Adrenal gland (tissue), 12 donors: ENCODE measurements around the gene DOCK1. TPM values are rescaled to one million over a fixed set of nuclear protein-coding genes. Genes with fewer than 3 reads are reported as not detected.
"Not testable (repeated sequence)": the region's sequence is repeated elsewhere in the genome, so short reads cannot be mapped to it uniquely, and the experiment has no call there.

Experiments used
- DNase-seq, 7 donors: peaks; one replicate each; pipeline ENCODE4 v3.0.0-alpha.2; 2019 to 2020
- H3K27ac ChIP-seq, 5 donors: fragments of 200-600 bp; sonication (generic) in 4 of 5; 1 replicate in 3 of 5; 2 replicates in 2 of 5; pipeline versions ENCODE4 v1.5.1 to v1.8.0; 2016 to 2020; ENCODE audit warnings: mild to moderate bottlenecking in 1 of 5
- H3K27me3 ChIP-seq: fragments of 200-600 bp; 2 replicates; pipeline ENCODE4 v1.8.0; 2021
- H3K36me3 ChIP-seq, 2 donors: fragments of 200-600 bp; replicated peaks in 1 of 2; 1 replicate in 1 of 2; 2 replicates in 1 of 2; pipeline versions ENCODE4 v1.5.1 to v1.8.0; 2018 to 2022
- H3K4me1 ChIP-seq, 2 donors: fragments of 200-600 bp; replicated peaks in 1 of 2; 1 replicate in 1 of 2; 2 replicates in 1 of 2; pipeline versions ENCODE4 v1.5.1 to v1.8.0; 2018 to 2021
- H3K4me3 ChIP-seq, 4 donors: fragments of 200-600 bp; sonication (generic) in 3 of 4; one replicate each; pipeline ENCODE4 v1.5.1; 2016 to 2018
- H3K9me3 ChIP-seq, 3 donors: fragments of 200-600 bp; sonication (generic) in 1 of 3; replicated peaks in 1 of 3; 1 replicate in 2 of 3; 2 replicates in 1 of 3; pipeline versions ENCODE4 v1.5.1 to v1.8.0; 2016 to 2021
- POLR2A ChIP-seq, 2 donors: fragments of 450-650 bp; IDR thresholded peaks; one replicate each; pipeline ENCODE4 v1.6.1; 2017; ENCODE audit warnings: antibody characterized with exemption in 2 of 2, mild to moderate bottlenecking in 2 of 2, moderate library complexity in 1 of 2
- WGBS, 4 donors: extraction: QIAGEN DNeasy Blood & Tissue Kit in 2 of 4; methylation state at CpG; one replicate each; pipeline versions ENCODE4 v1.1.5 to v1.1.7; 2013 to 2017; 5-methylcytosine and 5-hydroxymethylcytosine counted together
- intact Hi-C, 2 donors: fragments of 100-400 bp; cut with DNase I; formaldehyde crosslinking; loops; one replicate each; pipeline versions ENCODE4 v1.14.1 to v1.15.0; 2022 to 2023
- polyA plus RNA-seq, 3 donors: library from polyadenylated mRNA; stranded (reverse); fragments of 200-250 nt in 2 of 3; fragments of 350-450 nt in 1 of 3; fragmentation: Illumina TruSeq in 1 of 3; extraction: RNeasy Lipid Tissue Mini Kit (QIAGEN cat#74804) in 1 of 3; gene quantifications; one replicate each; pipeline ENCODE4 v1.2.3, GENCODE V29; 2013 to 2014
- total RNA-seq, 9 donors: library from RNA; depleted of rRNA in 4 of 9; stranded (reverse); fragments of >200 nt in 4 of 9; fragments of 120-200 nt in 1 of 9; fragmentation: NEBNext Ultra II Directional in 1 of 9; extraction: Animal tissue kit (Norgen Biotek cat#: 25700) in 1 of 9; gene quantifications; one replicate each; pipeline versions ENCODE4 v1.1.0 to v1.2.4, GENCODE V29; 2013 to 2023
- TF ChIP-seq, protein P1 (sequence below), 6 experiments: fragments of 450-650 bp in 4 of 6; fragments of 200-600 bp in 2 of 6; sonication (generic) in 1 of 6; IDR thresholded peaks; 1 replicate in 5 of 6; 2 replicates in 1 of 6; pipeline versions ENCODE4 v1.5.1 to v1.8.0; 2016 to 2021; ENCODE audit warnings: antibody characterized with exemption in 6 of 6, mild to moderate bottlenecking in 2 of 6, moderate library complexity in 1 of 6
- donor health status: healthy with polysubstance abuse.
- donor health status: Bipolar disorder and iron deficiency.
- donor health status: DM: yes; HTN: yes; CAD: no.
- donor health status: DM: no; HTN: no; CAD: no.
- donor health status: DM: no; HTN: no; CAD: no.
- donor health status: DM: yes; HTN: yes; CAD: no.

Gene DOCK1
- total and polyA plus RNA-seq, 12 donors: 8.1 to 30.4 (median 21.6) TPM

DNA sequence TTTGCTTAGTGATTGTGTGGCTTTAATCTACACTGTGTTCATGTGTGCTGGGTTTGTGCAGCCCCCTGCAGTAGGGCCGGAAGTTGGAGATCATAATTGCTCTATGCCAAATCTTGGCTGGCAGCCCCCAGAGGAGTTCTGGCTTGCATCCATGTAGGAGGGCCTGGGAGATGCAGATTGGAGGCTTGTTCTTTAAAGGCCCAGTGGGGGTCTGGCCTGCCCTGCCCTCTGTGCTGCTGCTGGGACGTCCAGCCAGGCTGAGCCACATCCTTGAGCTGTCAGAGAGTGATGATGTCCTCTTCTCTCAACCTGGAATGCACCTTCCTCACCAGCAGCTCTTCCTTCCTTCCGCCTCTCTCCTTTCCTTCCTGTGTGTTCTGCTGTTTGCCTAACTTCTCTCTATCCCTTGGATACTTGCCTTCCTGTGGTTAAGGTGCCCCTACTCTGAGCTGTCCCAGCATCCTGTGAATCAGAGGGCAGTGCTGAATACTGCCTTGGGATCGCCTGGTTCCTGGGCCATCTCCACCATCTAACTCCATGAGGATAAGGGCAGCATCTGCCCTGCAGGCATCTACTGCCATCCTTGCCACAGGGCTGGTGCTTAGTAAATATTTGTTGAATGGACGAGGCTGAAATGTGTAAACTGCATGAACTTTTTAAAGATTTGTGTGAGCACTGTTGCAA, 30.2 kb downstream of the DOCK1 start:
- no peaks in the 10 kb centered on the region for H3K27me3 ChIP-seq
- H3K9me3 ChIP-seq: no peaks in the 10 kb centered on the region
- no peak for DNase-seq
- WGBS, 4 donors: 61 to 73% (median 65%) methylated on average over 5 of the region's 5 CpGs
- peaks cover 0 to 8% of the 10 kb centered on the region in 2 donors for H3K4me1 ChIP-seq
- H3K27ac ChIP-seq: no peak overlapping the region
- intact Hi-C loops: no loop called here
- TF ChIP-seq POLR2A (IDR thresholded peaks at IDR 0.05): no peak
- TF ChIP-seq, protein P1, sequence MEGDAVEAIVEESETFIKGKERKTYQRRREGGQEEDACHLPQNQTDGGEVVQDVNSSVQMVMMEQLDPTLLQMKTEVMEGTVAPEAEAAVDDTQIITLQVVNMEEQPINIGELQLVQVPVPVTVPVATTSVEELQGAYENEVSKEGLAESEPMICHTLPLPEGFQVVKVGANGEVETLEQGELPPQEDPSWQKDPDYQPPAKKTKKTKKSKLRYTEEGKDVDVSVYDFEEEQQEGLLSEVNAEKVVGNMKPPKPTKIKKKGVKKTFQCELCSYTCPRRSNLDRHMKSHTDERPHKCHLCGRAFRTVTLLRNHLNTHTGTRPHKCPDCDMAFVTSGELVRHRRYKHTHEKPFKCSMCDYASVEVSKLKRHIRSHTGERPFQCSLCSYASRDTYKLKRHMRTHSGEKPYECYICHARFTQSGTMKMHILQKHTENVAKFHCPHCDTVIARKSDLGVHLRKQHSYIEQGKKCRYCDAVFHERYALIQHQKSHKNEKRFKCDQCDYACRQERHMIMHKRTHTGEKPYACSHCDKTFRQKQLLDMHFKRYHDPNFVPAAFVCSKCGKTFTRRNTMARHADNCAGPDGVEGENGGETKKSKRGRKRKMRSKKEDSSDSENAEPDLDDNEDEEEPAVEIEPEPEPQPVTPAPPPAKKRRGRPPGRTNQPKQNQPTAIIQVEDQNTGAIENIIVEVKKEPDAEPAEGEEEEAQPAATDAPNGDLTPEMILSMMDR (IDR thresholded peaks at IDR 0.05): no peak
- no peaks in the 10 kb centered on the region for H3K36me3 ChIP-seq
- no peak overlapping the region for H3K4me3 ChIP-seq

DNA sequence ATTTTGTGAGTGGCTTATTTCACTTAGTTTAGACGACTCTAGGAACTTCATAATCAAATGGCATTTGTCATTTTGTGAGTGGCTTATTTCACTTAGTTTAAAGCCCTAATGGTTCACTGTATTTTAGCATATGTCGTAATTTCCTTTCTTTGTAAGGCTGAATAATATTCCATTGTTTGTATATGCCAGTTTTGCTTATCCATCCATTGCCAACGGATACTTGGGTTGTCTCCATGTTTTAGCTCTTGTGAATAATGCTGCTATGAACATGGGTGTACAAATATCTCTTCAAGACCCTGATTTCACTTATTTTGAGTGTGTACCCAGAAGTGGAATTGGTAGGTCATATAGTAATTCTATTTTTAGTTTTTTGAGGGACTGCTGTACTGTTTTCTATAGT, 31.8 kb downstream of the DOCK1 start:
- Histone ChIP-seq H3K27me3 (no peaks in the 10 kb centered on the region), H3K27ac (no peak overlapping the region), H3K4me1 (no peaks in the 10 kb centered on the region), H3K4me3 (no peak overlapping the region), H3K36me3 (no peaks in the 10 kb centered on the region), H3K9me3 (no peaks in the 10 kb centered on the region)
- 82 to 89% (median 87%) methylated on average over 3 of the region's 3 CpGs for WGBS, 4 donors
- DNase-seq: no peak
- intact Hi-C loops: no loop called here
- no peak for TF ChIP-seq POLR2A (IDR thresholded peaks at IDR 0.05)
- TF ChIP-seq, protein P1 (IDR thresholded peaks at IDR 0.05): no peak

DNA sequence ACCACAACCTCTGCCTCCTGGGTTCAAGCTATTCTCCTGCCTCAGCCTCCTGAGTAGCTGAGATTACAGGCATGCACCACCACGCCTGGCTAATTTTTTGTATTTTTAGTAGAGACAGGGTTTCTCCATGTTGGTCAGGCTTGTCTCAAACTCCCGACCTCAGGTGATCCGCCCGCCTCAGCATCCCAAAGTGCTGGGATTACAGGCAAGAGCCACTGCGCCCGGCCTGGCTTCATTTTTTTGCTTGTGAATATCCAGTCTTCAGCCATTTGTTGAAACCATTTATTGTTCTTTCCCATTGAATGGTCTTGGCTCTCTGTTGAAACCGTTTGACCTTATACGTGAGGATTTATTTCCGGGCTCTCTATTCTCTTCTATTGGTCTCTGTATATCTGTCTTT, 32.9 kb downstream of the DOCK1 start:
- H3K4me1 ChIP-seq, H3K4me3 ChIP-seq, H3K27ac ChIP-seq, intact Hi-C loops, H3K36me3 ChIP-seq, H3K27me3 ChIP-seq, DNase-seq, H3K9me3 ChIP-seq: not testable (repeated sequence)
- 87 to 99% (median 98%) methylated on average over 9 of the region's 9 CpGs for WGBS, 4 donors

DNA sequence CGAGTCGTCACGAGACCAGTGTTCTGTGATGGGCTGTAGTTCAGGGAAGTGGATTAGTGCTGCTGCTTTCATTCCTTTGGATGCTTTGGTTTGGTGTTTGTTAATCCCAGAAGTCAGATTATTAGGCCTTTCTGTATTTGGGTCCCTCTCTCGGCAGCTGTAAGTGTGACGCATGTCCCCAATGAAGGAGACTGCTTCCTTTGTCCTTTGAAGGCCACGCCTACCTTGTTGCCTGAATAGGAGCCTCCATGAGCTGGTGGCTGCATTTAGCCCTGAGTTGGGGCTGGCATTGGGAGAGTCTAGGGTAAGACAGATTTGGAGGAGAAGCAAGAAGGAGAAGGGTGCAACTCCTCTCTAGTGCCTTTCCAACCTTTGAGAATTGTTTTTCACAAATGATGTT, 34.5 kb downstream of the DOCK1 start:
- 88 to 96% (median 91%) methylated on average over 6 of the region's 6 CpGs for WGBS, 4 donors

More for the DNA sequence above, 34.5 kb downstream of the DOCK1 start:
- no peaks in the 10 kb centered on the region for H3K27me3 ChIP-seq
- no peak overlapping the region for H3K27ac ChIP-seq
- no peak overlapping the region for H3K4me3 ChIP-seq
- no peaks in the 10 kb centered on the region for H3K4me1 ChIP-seq
- DNase-seq: no peak
- TF ChIP-seq, protein P1 (IDR thresholded peaks at IDR 0.05): no peak
- TF ChIP-seq POLR2A (IDR thresholded peaks at IDR 0.05): no peak
- intact Hi-C loops: no loop called here
- H3K9me3 ChIP-seq: no peaks in the 10 kb centered on the region
- no peaks in the 10 kb centered on the region for H3K36me3 ChIP-seq
